GM21390 (cell line): Measurements from ENCODE around the gene NDUFB10.

Source experiments
- ATAC-seq: cut with Tn5 transposase; IDR thresholded peaks from one replicate; pipeline ENCODE4 v1.9.1; 2021; ENCODE audit not compliant: unreplicated experiment

NDUFB10 gene

GRCh38 chr16:2001035-2001434 is 41.7 kb downstream of the NDUFB10 start:
- no peak for ATAC-seq

DNA sequence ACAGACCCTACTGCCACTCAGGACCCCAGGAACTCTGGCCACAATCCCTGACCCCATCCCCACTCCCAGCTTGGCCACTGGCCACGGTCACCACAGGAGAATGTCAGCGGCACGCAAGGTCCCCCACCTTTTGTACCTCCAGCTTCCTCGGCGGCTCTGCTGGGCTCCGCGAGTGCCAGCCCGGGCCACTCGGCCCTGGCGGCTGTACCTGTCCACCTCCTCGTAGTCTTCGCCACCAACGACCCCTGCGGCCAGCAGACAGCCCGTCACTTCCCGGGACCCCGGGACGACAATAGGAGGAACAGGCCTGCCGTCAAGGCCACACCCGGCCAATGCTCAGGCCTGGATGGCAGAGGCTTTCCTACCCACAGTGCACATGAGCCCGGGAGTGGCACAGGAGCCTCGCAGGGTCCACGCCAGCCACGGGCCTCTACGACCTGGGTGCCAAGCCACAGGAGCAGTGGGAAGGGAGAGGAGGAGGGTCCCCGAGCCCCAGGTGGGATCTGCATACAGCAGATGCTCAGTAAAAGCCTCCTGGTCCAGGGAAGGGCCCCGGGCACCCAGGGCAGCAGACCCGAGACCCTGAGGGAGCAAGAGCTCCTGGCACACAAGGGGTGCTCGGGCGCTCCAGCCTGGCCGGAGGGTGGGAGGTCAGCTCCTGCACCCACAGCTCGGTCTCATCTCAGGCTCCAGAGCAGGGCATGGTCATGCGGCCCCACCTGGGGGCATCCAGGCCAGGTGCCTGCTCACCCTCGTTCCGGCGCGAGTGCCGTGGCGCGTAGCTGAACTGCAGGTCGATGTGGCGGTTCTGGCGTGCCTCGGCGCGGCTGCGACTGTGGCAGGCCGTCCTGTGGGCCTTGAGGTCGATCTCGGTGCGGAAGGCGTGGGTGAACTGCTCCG is 42.4 kb downstream of the NDUFB10 start:
- no peak for ATAC-seq

DNA sequence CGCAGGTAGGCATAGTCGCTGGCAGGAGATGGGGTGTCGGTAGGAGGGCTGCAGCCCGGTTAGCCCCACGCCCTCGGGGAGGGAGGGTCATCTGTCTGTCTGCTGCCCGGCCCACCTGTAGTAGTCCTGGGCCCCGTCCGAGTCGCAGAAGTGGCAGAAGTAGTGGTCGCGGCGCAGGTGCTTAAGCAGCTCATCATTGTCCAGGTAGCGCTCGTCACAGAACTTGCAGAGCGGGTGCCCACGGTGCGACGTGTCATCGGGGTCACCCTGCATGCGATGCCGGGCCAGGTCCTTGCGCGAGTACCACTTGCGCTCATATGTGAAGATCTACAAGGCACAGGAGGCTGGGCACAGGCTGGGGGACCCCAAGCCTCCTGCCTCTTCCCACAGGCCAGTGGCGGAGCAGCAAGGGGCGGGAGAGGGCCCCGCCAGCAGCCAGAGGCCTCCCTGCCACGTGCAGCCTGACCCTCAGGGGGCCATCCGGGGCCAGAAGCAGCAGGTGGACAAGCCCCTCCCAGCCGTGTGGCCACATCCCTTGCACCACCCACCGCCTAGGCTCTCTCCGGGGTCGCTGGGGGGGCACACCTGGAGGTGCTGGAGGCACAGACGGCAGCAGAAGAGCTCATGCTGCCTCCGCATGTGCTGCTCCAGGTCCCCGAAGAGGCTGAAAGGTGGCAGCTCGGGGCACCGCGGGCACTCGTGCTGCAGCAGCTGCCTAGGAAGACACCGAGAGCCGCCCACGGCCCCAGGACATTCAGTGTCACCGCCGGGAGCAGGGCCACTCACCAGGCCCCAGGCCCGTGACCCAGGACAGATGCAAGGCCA is 43.3 kb downstream of the NDUFB10 start:
- ATAC-seq: no peak

- ATAC-seq: no peak
These were observed 44.0 kb downstream of the NDUFB10 start for GRCh38 chr16:2003231-2003826.

DNA sequence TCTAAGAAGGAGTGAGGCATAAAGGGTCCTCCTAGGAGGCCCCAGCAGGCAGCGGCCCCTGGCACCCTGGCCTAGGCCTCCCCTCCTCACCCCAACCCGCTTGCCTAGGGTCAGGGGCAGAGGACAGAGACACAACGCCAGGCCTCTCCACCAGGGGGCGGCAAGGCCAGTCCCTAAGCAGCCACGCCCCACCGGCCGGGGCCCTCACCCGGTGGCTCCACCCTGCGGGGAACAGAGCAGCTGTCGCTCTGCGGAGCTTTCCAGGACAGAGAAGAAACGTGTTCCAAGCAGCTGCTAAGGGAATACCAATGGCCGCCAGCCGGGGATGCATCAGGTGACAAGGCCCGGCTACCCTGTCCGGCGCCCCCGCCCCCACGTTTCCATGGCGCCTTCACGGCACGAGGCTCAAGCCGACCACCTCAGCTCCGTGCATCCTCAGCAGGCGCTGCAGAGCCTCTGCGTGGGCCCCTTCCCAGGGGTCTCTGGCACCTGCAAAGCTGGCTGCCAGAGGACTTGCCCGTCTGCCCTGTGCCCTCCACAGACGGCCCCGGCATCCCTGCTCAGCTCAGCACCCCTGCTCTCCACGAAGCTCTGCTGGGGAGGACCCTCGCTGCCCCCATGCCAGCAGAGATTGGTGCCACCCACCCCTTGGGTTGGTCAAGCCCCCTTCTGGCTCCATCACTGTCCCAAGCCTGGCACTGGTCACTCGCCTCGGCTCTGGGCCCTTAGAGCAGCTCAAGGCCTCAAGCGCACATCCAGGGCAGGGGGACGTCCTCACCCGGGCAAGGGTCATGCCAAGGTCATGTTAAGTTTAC is 44.7 kb downstream of the NDUFB10 start:
- ATAC-seq: peak; percentile 63

GRCh38 chr16:2004795-2005517 is 45.6 kb downstream of the NDUFB10 start:
- no peak for ATAC-seq

- ATAC-seq: no peak
These were observed 46.3 kb downstream of the NDUFB10 start for GRCh38 chr16:2005646-2006045.

- ATAC-seq: no peak
These were observed 47.0 kb downstream of the NDUFB10 start for GRCh38 chr16:2006317-2006716.

- ATAC-seq: no peak
These were observed 47.9 kb downstream of the NDUFB10 start for GRCh38 chr16:2007081-2007836.

GRCh38 chr16:2008009-2008526 is 48.7 kb downstream of the NDUFB10 start:
- ATAC-seq: no peak

GRCh38 chr16:2008631-2009163 is 49.4 kb downstream of the NDUFB10 start:
- no peak for ATAC-seq

DNA sequence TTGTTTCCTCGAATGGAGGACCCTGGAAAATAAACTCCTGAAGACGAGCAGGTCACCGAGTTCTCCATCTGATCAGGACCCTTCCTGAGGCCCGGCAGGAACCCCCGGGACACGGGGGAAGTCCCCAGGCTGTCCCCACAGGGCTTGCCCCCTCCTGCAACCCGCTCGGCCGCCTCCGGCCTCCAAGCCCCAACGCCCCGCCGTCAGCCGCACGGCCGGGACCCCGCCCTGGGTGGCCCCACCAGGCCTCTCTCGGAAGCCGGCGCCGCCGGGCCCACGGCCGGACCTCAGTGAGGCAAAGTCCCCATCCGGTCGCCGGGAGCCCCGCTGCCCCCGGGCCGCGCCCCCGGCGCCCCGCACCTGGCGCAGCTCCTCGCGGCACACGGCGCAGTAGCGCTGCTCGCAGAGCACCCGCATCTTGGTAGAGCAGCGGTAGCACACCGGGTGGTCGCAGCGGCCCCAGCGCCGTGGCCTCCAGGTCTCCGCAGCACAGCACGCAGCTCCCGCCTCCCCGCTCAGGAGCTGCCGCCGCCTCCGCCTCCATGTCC is 49.9 kb downstream of the NDUFB10 start:
- peak; percentile 36 for ATAC-seq

- peak; percentile 86 for ATAC-seq
These were observed 50.6 kb downstream of the NDUFB10 start, which contains the start of gene ZNF598 for GRCh38 chr16:2009791-2010510. Gene ZNF598 (minus strand): TSS chr16:2009821.
